OCI-LY7 (cell line): Measurements from ENCODE around the gene MFRP. TPM values are rescaled to one million over a fixed set of nuclear protein-coding genes. Genes with fewer than 3 reads are reported as not detected.
"Not testable (repeated sequence)": the region's sequence is repeated elsewhere in the genome, so short reads cannot be mapped to it uniquely, and the experiment has no call there.

ENCODE experiments used
- BruUV-seq: library from RNA; stranded (reverse); fragments of 400-500 nt; replicated peaks from 2 replicates; lab custom pipeline; 2021; lab: Mats Ljungman, UMichigan
- CTCF ChIA-PET: fragments of 300-600 bp; sonication (Branson Sonifier 250); formaldehyde crosslinking; loops from one replicate; lab custom pipeline; 2022; ENCODE audit warnings: antibody characterized with exemption; ENCODE audit not compliant: unreplicated experiment; lab: Charles Lee
- POLR2A ChIA-PET: fragments of 300-600 bp; sonication (Branson Sonifier 250); formaldehyde crosslinking; loops from one replicate; lab custom pipeline; 2022; ENCODE audit warnings: antibody characterized with exemption; lab: Charles Lee
- DNase-seq: peaks from one replicate; pipeline ENCODE4 v3.0.0-alpha.2; 2015; ENCODE audit warnings: low spot score
- H2AFZ ChIP-seq: fragments of 200-600 bp; sonication (generic), shearing (Covaris generic); 2 replicates; pipeline ENCODE4 v1.6.1; 2014; ENCODE audit warnings: mild to moderate bottlenecking, antibody characterized with exemption, low read length, moderate library complexity
- H3K27ac ChIP-seq: fragments of 200-600 bp; sonication (generic); 2 replicates; pipeline ENCODE4 v1.5.1; 2014; ENCODE audit warnings: mixed run types, low read depth, mild to moderate bottlenecking, moderate library complexity, low read length, inconsistent platforms; ENCODE audit not compliant: poor library complexity, severe bottlenecking
- H3K36me3 ChIP-seq: fragments of 200-600 bp; sonication (generic); 2 replicates; pipeline ENCODE4 v1.6.1; 2014; ENCODE audit warnings: mild to moderate bottlenecking, antibody characterized with exemption, low read length, moderate library complexity, mixed read lengths; ENCODE audit not compliant: insufficient read depth
- H3K4me1 ChIP-seq: fragments of 200-600 bp; sonication (generic); 2 replicates; pipeline ENCODE4 v1.5.1; 2014; ENCODE audit warnings: mild to moderate bottlenecking, low read length; ENCODE audit not compliant: insufficient read depth, poor library complexity, severe bottlenecking
- H3K4me2 ChIP-seq: fragments of 200-600 bp; sonication (generic); 2 replicates; pipeline ENCODE4 v1.6.1; 2014; ENCODE audit warnings: mild to moderate bottlenecking, low read length
- H3K4me3 ChIP-seq: fragments of 200-600 bp; sonication (generic); 2 replicates; pipeline ENCODE4 v1.5.1; 2014; ENCODE audit warnings: mild to moderate bottlenecking, low read depth, low read length; ENCODE audit not compliant: poor library complexity, severe bottlenecking
- H3K79me2 ChIP-seq: fragments of 200-600 bp; sonication (generic); 2 replicates; pipeline ENCODE4 v1.6.1; 2016; ENCODE audit warnings: low read depth, mild to moderate bottlenecking, low read length, moderate library complexity, mixed read lengths; ENCODE audit not compliant: insufficient read depth
- H3K9me2 ChIP-seq: fragments of 200-600 bp; sonication (generic); 2 replicates; pipeline ENCODE4 v1.6.1; 2016; ENCODE audit warnings: mild to moderate bottlenecking, low read length, mixed read lengths; ENCODE audit not compliant: insufficient read depth
- H3K9me3 ChIP-seq: fragments of 200-600 bp; sonication (generic); 2 replicates; pipeline ENCODE4 v1.6.1; 2014; ENCODE audit warnings: mild to moderate bottlenecking, mixed run types, low read length, mixed read lengths
- H4K20me1 ChIP-seq: fragments of 200-600 bp; sonication (generic); 2 replicates; pipeline ENCODE4 v1.6.1; 2014; ENCODE audit warnings: mild to moderate bottlenecking, antibody characterized with exemption, low read length, moderate library complexity, mixed read lengths; ENCODE audit not compliant: insufficient read depth
- EZH2phosphoT487 ChIP-seq: fragments of 200-600 bp; sonication (generic); IDR thresholded peaks from 2 replicates; pipeline ENCODE4 v1.6.1; 2018; ENCODE audit warnings: low read depth, borderline replicate concordance, mild to moderate bottlenecking, mixed run types, antibody characterized with exemption, low read length, moderate library complexity, mixed read lengths
- intact Hi-C: fragments of 100-400 bp; cut with micrococcal nuclease; formaldehyde crosslinking; loops from one replicate; pipeline ENCODE4 v1.10.0; 2022; ENCODE audit not compliant: unreplicated experiment
- total RNA-seq, 2 experiments: library from RNA; depleted of rRNA in 1 of 2; stranded (reverse); fragments of >200 nt in 1 of 2; shearing (Covaris generic) in 1 of 2; gene quantifications; 2 replicates each; pipeline ENCODE4 v1.2.3, GENCODE V29; 2014 to 2022
- TF ChIP-seq, protein P1 (sequence below): fragments of 200-600 bp; sonication (generic); conservative IDR thresholded peaks from 2 replicates; pipeline ENCODE4 v1.5.1; 2014; ENCODE audit warnings: mild to moderate bottlenecking, antibody characterized with exemption, low read length, moderate library complexity, mixed read lengths

Gene MFRP
- total RNA-seq, 2 experiments from 2014 or later = not detected

DNA sequence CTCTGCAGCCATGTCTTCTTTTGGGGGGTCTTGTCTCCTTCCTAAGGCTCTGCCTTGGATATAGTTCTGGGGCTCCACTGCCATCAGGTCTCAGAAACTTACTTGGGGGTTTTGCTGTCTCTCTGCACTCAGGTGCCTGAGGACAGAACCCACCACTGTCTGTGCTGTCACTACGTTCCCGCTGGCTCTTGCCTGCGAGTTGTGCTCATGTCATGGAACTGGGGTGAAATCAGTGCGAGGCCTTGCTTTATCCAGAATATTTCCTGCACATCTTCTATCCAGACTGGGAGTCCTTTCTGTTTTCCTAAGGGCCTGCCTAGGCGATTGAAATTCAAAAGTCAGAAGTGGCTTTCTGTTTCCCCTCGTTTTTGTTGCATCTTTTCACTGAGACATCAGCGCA lies 41.6 kb upstream of the MFRP start:
- intact Hi-C loops = no loop called here
- no peaks in the 10 kb centered on the region for H3K4me1 ChIP-seq
- no peaks in the 10 kb centered on the region for H3K9me3 ChIP-seq
- H4K20me1 ChIP-seq = no peaks in the 10 kb centered on the region
- no peak for DNase-seq
- no peak overlapping the region for H3K27ac ChIP-seq
- no TSS peak for BruUV-seq
- POLR2A ChIA-PET = no interaction called here
- no peak overlapping the region for H3K4me2 ChIP-seq
- H3K4me3 ChIP-seq = no peak overlapping the region
- H2AFZ ChIP-seq = no peak overlapping the region
- CTCF ChIA-PET = interaction anchor here (0.6 kb wide), 1 partner anchor 154 kb away, joined by 5 read pairs; no protein-coding TSS in a partner anchor
- TF ChIP-seq, protein P1, sequence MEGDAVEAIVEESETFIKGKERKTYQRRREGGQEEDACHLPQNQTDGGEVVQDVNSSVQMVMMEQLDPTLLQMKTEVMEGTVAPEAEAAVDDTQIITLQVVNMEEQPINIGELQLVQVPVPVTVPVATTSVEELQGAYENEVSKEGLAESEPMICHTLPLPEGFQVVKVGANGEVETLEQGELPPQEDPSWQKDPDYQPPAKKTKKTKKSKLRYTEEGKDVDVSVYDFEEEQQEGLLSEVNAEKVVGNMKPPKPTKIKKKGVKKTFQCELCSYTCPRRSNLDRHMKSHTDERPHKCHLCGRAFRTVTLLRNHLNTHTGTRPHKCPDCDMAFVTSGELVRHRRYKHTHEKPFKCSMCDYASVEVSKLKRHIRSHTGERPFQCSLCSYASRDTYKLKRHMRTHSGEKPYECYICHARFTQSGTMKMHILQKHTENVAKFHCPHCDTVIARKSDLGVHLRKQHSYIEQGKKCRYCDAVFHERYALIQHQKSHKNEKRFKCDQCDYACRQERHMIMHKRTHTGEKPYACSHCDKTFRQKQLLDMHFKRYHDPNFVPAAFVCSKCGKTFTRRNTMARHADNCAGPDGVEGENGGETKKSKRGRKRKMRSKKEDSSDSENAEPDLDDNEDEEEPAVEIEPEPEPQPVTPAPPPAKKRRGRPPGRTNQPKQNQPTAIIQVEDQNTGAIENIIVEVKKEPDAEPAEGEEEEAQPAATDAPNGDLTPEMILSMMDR = no peak
- no peak for TF ChIP-seq EZH2phosphoT487
- no peaks in the 10 kb centered on the region for H3K9me2 ChIP-seq
- H3K79me2 ChIP-seq = no peaks in the 10 kb centered on the region
- no peaks in the 10 kb centered on the region for H3K36me3 ChIP-seq

DNA sequence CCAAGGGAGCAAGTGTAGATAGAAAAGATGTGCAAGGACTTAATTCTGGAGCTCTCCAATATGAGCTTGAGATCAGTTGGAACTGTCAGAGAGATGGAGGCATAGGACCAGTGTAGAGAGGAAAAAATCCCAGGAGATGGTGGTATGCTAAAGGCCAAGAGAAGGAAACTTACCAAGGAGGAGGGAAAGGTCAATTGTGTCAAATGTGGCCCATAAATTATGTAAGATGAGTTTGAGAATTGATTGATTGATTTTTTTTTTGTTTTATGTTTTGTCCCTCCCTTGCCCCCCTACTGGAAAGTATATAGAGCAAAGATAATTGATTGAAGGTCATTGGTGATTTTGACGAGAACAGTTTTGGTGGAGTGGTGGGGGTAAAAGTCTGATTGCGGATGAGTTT lies 37.8 kb upstream of the MFRP start:
- no peak for DNase-seq
- TF ChIP-seq, protein P1 = no peak
- TF ChIP-seq EZH2phosphoT487 = no peak
- Histone ChIP-seq H3K79me2 (no peaks in the 10 kb centered on the region), H3K9me3 (no peaks in the 10 kb centered on the region), H3K27ac (no peak overlapping the region), H3K36me3 (no peaks in the 10 kb centered on the region), H4K20me1 (no peaks in the 10 kb centered on the region), H2AFZ (no peak overlapping the region), H3K4me2 (no peak overlapping the region), H3K4me1 (peaks cover 11% of the 10 kb centered on the region), H3K4me3 (no peak overlapping the region), H3K9me2 (no peaks in the 10 kb centered on the region)
- POLR2A ChIA-PET = no interaction called here
- intact Hi-C loops = no loop called here
- BruUV-seq = no TSS peak
- CTCF ChIA-PET = interaction anchor here (1.0 to 1.1 kb wide), 2 partner anchors 10 to 28 kb away, joined by 3 read pairs; no protein-coding TSS in a partner anchor

DNA sequence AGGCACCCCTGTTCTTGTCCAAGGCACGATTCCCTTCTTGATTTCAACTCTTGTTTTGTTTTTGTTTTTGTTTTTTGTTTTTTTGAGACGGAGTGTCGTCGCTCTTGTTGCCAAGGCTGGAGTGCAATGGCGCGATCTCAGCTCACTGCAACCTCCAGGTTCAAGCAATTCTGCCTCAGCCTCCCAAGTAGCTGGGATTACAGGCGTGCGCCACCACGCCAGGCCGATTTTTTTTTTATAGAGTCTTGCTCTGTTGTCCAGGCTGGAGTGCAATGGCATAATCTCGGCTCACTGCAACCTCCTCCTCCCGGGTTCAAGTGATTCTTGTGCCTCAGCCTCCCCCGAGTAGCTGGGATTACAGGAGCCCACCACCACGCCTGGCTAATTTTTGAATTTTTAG lies 36.0 kb upstream of the MFRP start:
- H3K79me2 ChIP-seq, DNase-seq, H3K9me3 ChIP-seq, H3K36me3 ChIP-seq, intact Hi-C loops, BruUV-seq, H3K27ac ChIP-seq, H4K20me1 ChIP-seq, CTCF ChIA-PET, H2AFZ ChIP-seq, H3K9me2 ChIP-seq, H3K4me3 ChIP-seq: not testable (repeated sequence)
- peaks cover 22% of the 10 kb centered on the region for H3K4me1 ChIP-seq
- POLR2A ChIA-PET = interaction anchor here (0.7 to 2.1 kb wide), 3 partner anchors 15 to 61 kb away, joined by 3 to 6 read pairs (median 4); no protein-coding TSS in a partner anchor
- peak overlapping the region; percentile 80; the same call in 1 of the 2 replicates for H3K4me2 ChIP-seq
